WTC11 (cell line): Measurements from ENCODE around the gene UGT1A3. TPM values are rescaled to one million over a fixed set of nuclear protein-coding genes. Genes with fewer than 3 reads are reported as not detected.

Source experiments
- ATAC-seq: fragments of 200-7000 bp; cut with Tn5 transposase; 2 replicates; pipeline ENCODE4 v1.10.0; 2021; ENCODE audit warnings: mild to moderate bottlenecking, moderate library complexity
- CTCF ChIA-PET: fragments of 300-600 bp; sonication (Branson Sonifier 250); formaldehyde crosslinking; loops from one replicate; lab custom pipeline; 2021; ENCODE audit warnings: antibody characterized with exemption; lab: Charles Lee
- POLR2A ChIA-PET: fragments of 350-600 bp; sonication (Branson Sonifier 250); formaldehyde crosslinking; loops from one replicate; lab custom pipeline; 2021; ENCODE audit warnings: antibody characterized with exemption; lab: Charles Lee
- DNase-seq: peaks from one replicate; pipeline ENCODE4 v3.0.0; 2021; ENCODE audit warnings: low spot score
- H3K27ac Mint-ChIP-seq: 2 replicates; pipeline ENCODE4 v1.8.0; 2021; ENCODE audit warnings: mixed read lengths
- H3K27me3 Mint-ChIP-seq: 2 replicates; pipeline ENCODE4 v1.8.0; 2021; ENCODE audit warnings: low read depth, mild to moderate bottlenecking, moderate library complexity, mixed read lengths
- H3K36me3 Mint-ChIP-seq: 2 replicates; pipeline ENCODE4 v1.8.0; 2021; ENCODE audit warnings: mixed read lengths
- H3K4me1 Mint-ChIP-seq: 2 replicates; pipeline ENCODE4 v1.8.0; 2022; ENCODE audit warnings: mixed read lengths
- H3K4me3 Mint-ChIP-seq: 2 replicates; pipeline ENCODE4 v1.8.0; 2021; ENCODE audit warnings: mild to moderate bottlenecking, moderate library complexity, mixed read lengths
- H3K9me3 Mint-ChIP-seq: 2 replicates; pipeline ENCODE4 v1.8.0; 2021; ENCODE audit warnings: mixed read lengths
- AR ChIP-seq: fragments of 250-450 bp; sonication (Bioruptor Pico); IDR thresholded peaks from 2 replicates; pipeline ENCODE4 v1.9.0; 2021; ENCODE audit warnings: mild to moderate bottlenecking
- E2F4 ChIP-seq: sonication (generic); formaldehyde crosslinking; IDR thresholded peaks from 2 replicates; pipeline ENCODE4 v1.8.1; 2022; ENCODE audit warnings: low read depth, mild to moderate bottlenecking, moderate library complexity, missing genetic modification reagents, borderline replicate concordance
- ELF4 ChIP-seq: sonication (generic); formaldehyde crosslinking; IDR thresholded peaks from 2 replicates; pipeline ENCODE4 v1.8.1; 2022; ENCODE audit warnings: low read depth, mild to moderate bottlenecking, moderate library complexity, missing genetic modification reagents
- ERG ChIP-seq: fragments of 250-450 bp; sonication (Bioruptor Pico); IDR thresholded peaks from 2 replicates; pipeline ENCODE4 v1.8.0; 2021; ENCODE audit warnings: mild to moderate bottlenecking
- ESRRA ChIP-seq: sonication (generic); formaldehyde crosslinking; IDR thresholded peaks from 2 replicates; pipeline ENCODE4 v1.8.1; 2022; ENCODE audit warnings: mild to moderate bottlenecking, missing genetic modification reagents, borderline replicate concordance
- GABPB1 ChIP-seq: sonication (generic); formaldehyde crosslinking; IDR thresholded peaks from 2 replicates; pipeline ENCODE4 v1.8.1; 2023; ENCODE audit warnings: mild to moderate bottlenecking, missing genetic modification reagents
- GRHL2 ChIP-seq: fragments of 250-450 bp; sonication (Bioruptor Pico); IDR thresholded peaks from 2 replicates; pipeline ENCODE4 v1.8.0; 2022; ENCODE audit warnings: mild to moderate bottlenecking, moderate library complexity; ENCODE audit not compliant: insufficient replicate concordance, severe bottlenecking
- GTF2I ChIP-seq: fragments of 250-450 bp; sonication (Bioruptor Pico); conservative IDR thresholded peaks from 2 replicates; pipeline ENCODE4 v1.4.0; 2021; ENCODE audit warnings: mild to moderate bottlenecking
- IRF2 ChIP-seq: sonication (generic); formaldehyde crosslinking; IDR thresholded peaks from 2 replicates; pipeline ENCODE4 v1.8.0; 2022; ENCODE audit warnings: low read depth, missing genetic modification reagents, borderline replicate concordance
- MAX ChIP-seq: sonication (generic); formaldehyde crosslinking; IDR thresholded peaks from 2 replicates; pipeline ENCODE4 v1.8.0; 2022; ENCODE audit warnings: mild to moderate bottlenecking, missing genetic modification reagents
- NFE2L1 ChIP-seq: sonication (generic); formaldehyde crosslinking; IDR thresholded peaks from 2 replicates; pipeline ENCODE4 v1.8.1; 2023; ENCODE audit warnings: missing genetic modification reagents
- NR1H2 ChIP-seq: sonication (generic); formaldehyde crosslinking; IDR thresholded peaks from 2 replicates; pipeline ENCODE4 v1.9.0; 2021; ENCODE audit warnings: mild to moderate bottlenecking, moderate library complexity, missing genetic modification reagents
- SMAD3 ChIP-seq: sonication (generic); formaldehyde crosslinking; IDR thresholded peaks from 2 replicates; pipeline ENCODE4 v1.8.0; 2022; ENCODE audit warnings: missing genetic modification reagents, mild to moderate bottlenecking, borderline replicate concordance
- SOX15 ChIP-seq: fragments of 250-450 bp; sonication (Bioruptor Pico); IDR thresholded peaks from 2 replicates; pipeline ENCODE4 v1.9.0; 2021; ENCODE audit warnings: mild to moderate bottlenecking
- STAT6 ChIP-seq: sonication (generic); formaldehyde crosslinking; conservative IDR thresholded peaks from 2 replicates; pipeline ENCODE4 v1.8.1; 2023; ENCODE audit warnings: mild to moderate bottlenecking, low read depth, missing genetic modification reagents, moderate library complexity
- TCF7 ChIP-seq: sonication (generic); formaldehyde crosslinking; IDR thresholded peaks from 2 replicates; pipeline ENCODE4 v1.8.0; 2022; ENCODE audit warnings: mild to moderate bottlenecking, low read depth, missing genetic modification reagents, moderate library complexity
- ZBTB21 ChIP-seq: sonication (generic); formaldehyde crosslinking; IDR thresholded peaks from 2 replicates; pipeline ENCODE4 v1.8.1; 2023; ENCODE audit warnings: mild to moderate bottlenecking, missing genetic modification reagents, borderline replicate concordance
- ZMAT4 ChIP-seq: fragments of 250-450 bp; sonication (Bioruptor Pico); IDR thresholded peaks from 2 replicates; pipeline ENCODE4 v1.9.0; 2021; ENCODE audit warnings: mild to moderate bottlenecking
- ZNF138 ChIP-seq: sonication (generic); formaldehyde crosslinking; conservative IDR thresholded peaks from 2 replicates; pipeline ENCODE4 v1.8.1; 2022; ENCODE audit warnings: mild to moderate bottlenecking, moderate library complexity, missing genetic modification reagents
- ZNF396 ChIP-seq: fragments of 250-450 bp; sonication (Bioruptor Pico); IDR thresholded peaks from 2 replicates; pipeline ENCODE4 v1.8.0; 2021; ENCODE audit warnings: mild to moderate bottlenecking, moderate library complexity, borderline replicate concordance
- ZNF416 ChIP-seq: fragments of 250-450 bp; sonication (Bioruptor Pico); IDR thresholded peaks from 2 replicates; pipeline ENCODE4 v1.9.0; 2021; ENCODE audit warnings: mild to moderate bottlenecking, inconsistent platforms
- ZNF423 ChIP-seq: fragments of 250-450 bp; sonication (Bioruptor Pico); IDR thresholded peaks from 2 replicates; pipeline ENCODE4 v2.1.2; 2022; ENCODE audit warnings: mild to moderate bottlenecking, moderate library complexity
- ZNF512 ChIP-seq: sonication (generic); formaldehyde crosslinking; IDR thresholded peaks from 2 replicates; pipeline ENCODE4 v1.8.1; 2022; ENCODE audit warnings: missing genetic modification reagents, borderline replicate concordance
- ZNF671 ChIP-seq: fragments of 250-450 bp; sonication (Bioruptor Pico); IDR thresholded peaks from 2 replicates; pipeline ENCODE4 v1.8.0; 2021; ENCODE audit warnings: mild to moderate bottlenecking
- total RNA-seq: library from RNA; stranded (reverse); gene quantifications from 3 replicates; pipeline ENCODE4 v1.2.3, GENCODE V29; 2021

The UGT1A3 gene
- total RNA-seq, 1 experiment from 2014 or later = not detected

GRCh38 chr2:233775414-233775813 is 46.6 kb downstream of the UGT1A3 start:
- Mint-ChIP-seq H3K9me3 (peaks cover 47% of the 10 kb centered on the region), H3K27ac (no peak overlapping the region), H3K27me3 (no peaks in the 10 kb centered on the region), H3K36me3 (peaks cover 8% of the 10 kb centered on the region), H3K4me1 (no peaks in the 10 kb centered on the region), H3K4me3 (no peak overlapping the region)
- CTCF ChIA-PET = interaction anchor here (1.0 kb wide), 1 partner anchor 82 kb away, joined by 3 read pairs; no protein-coding TSS in a partner anchor
- DNase-seq = no peak
- no peak for ATAC-seq
- TF ChIP-seq AR (CRISPR knock-in tag) (no peak), ESRRA (no peak), ZBTB21 (no peak), ZNF423 (CRISPR knock-in tag) (no peak), GRHL2 (CRISPR knock-in tag) (no peak), E2F4 (CRISPR knock-in tag) (no peak), MAX (CRISPR knock-in tag) (no peak), ZMAT4 (no peak), NR1H2 (CRISPR knock-in tag) (no peak)
- POLR2A ChIA-PET = no interaction called here

- POLR2A ChIA-PET = no interaction called here
These were observed 49.2 kb downstream of the UGT1A3 start, which contains the start of gene MROH2A for GRCh38 chr2:233778030-233778429. Gene MROH2A (plus strand): TSS chr2:233778330. CDS start chr2:233779359, 1,029 bp downstream.

More at GRCh38 chr2:233778030-233778429, 49.2 kb downstream of the UGT1A3 start, which contains the start of gene MROH2A:
- Mint-ChIP-seq H3K36me3 (peaks cover 8% of the 10 kb centered on the region), H3K27me3 (no peaks in the 10 kb centered on the region; the same call in 1 of the 2 replicates), H3K9me3 (peaks cover 47% of the 10 kb centered on the region), H3K4me3 (no peak within 1 kb of the TSS), H3K27ac (no peak within 1 kb of the TSS), H3K4me1 (no peaks in the 10 kb centered on the region)
- ATAC-seq = no peak
- no peak for DNase-seq
- CTCF ChIA-PET = no interaction called here
- TF ChIP-seq SMAD3 (CRISPR knock-in tag) (no peak), STAT6 (CRISPR knock-in tag) (no peak), ZNF396 (CRISPR knock-in tag) (no peak), ZNF512 (CRISPR knock-in tag) (no peak), ZNF671 (CRISPR knock-in tag) (no peak), TCF7 (no peak), GTF2I (CRISPR knock-in tag) (no peak), ZNF416 (CRISPR knock-in tag) (no peak), ERG (CRISPR knock-in tag) (no peak), ZNF138 (CRISPR knock-in tag) (no peak), NFE2L1 (CRISPR knock-in tag) (no peak), ZBTB21 (no peak), MAX (CRISPR knock-in tag) (no peak), SOX15 (CRISPR knock-in tag) (no peak), ELF4 (CRISPR knock-in tag) (no peak), IRF2 (CRISPR knock-in tag) (no peak), GABPB1 (CRISPR knock-in tag) (no peak)
